BLaER1 (cell line): Measurements from ENCODE around the gene WNT5B.
A peak's percentile ranks its signal among the peaks of the same experiment; 100 is the strongest.

Source experiments
- H3K27ac ChIP-seq: shearing (Covaris generic); formaldehyde crosslinking; 2 replicates; pipeline ENCODE4 v1.8.1; 2022
- H3K27me3 ChIP-seq: shearing (Covaris generic); formaldehyde crosslinking; 2 replicates; pipeline ENCODE4 v1.8.1; 2022
- H3K36me3 ChIP-seq: shearing (Covaris generic); formaldehyde crosslinking; 2 replicates; pipeline ENCODE4 v1.8.1; 2022
- H3K4me1 ChIP-seq: shearing (Covaris generic); formaldehyde crosslinking; 2 replicates; pipeline ENCODE4 v1.8.1; 2022
- H3K4me2 ChIP-seq: shearing (Covaris generic); formaldehyde crosslinking; 2 replicates; pipeline ENCODE4 v1.8.1; 2022
- H3K4me3 ChIP-seq: shearing (Covaris generic); formaldehyde crosslinking; 2 replicates; pipeline ENCODE4 v1.8.1; 2022
- H3K9ac ChIP-seq: shearing (Covaris generic); formaldehyde crosslinking; 2 replicates; pipeline ENCODE4 v1.8.1; 2022
- H3K9me3 ChIP-seq: shearing (Covaris generic); formaldehyde crosslinking; 2 replicates; pipeline ENCODE4 v1.8.1; 2022
- H4K20me1 ChIP-seq: shearing (Covaris generic); formaldehyde crosslinking; 2 replicates; pipeline ENCODE4 v1.8.1; 2022
- Cebpa-rat ChIP-seq: shearing (Covaris generic); IDR thresholded peaks from 2 replicates; pipeline ENCODE4 v1.8.1; 2022

WNT5B gene

GRCh38 chr12:1650260-1650977, 21.4 kb downstream of the WNT5B start:
- H3K9ac ChIP-seq, result 0 out of 2 replicates have a peak overlapping the region, but pooled peaks have one; percentile 1
- no peaks in the 10 kb centered on the region for H3K36me3 ChIP-seq
- no peaks in the 10 kb centered on the region for H4K20me1 ChIP-seq
- peaks cover 19% of the 10 kb centered on the region for H3K4me1 ChIP-seq
- H3K27ac ChIP-seq, result no peak overlapping the region
- no peaks in the 10 kb centered on the region for H3K9me3 ChIP-seq
- TF ChIP-seq Cebpa-rat, result no peak
- H3K27me3 ChIP-seq, result no peaks in the 10 kb centered on the region
- no peak overlapping the region for H3K4me3 ChIP-seq
- no peak overlapping the region for H3K4me2 ChIP-seq

GRCh38 chr12:1650978-1651361, 21.9 kb downstream of the WNT5B start:
- Histone ChIP-seq H3K4me2 (no peak overlapping the region), H3K4me3 (no peak overlapping the region), H4K20me1 (no peaks in the 10 kb centered on the region), H3K27ac (no peak overlapping the region), H3K4me1 (peaks cover 14% of the 10 kb centered on the region), H3K36me3 (no peaks in the 10 kb centered on the region), H3K9me3 (no peaks in the 10 kb centered on the region), H3K9ac (0 out of 2 replicates have a peak overlapping the region, but pooled peaks have one; percentile 1), H3K27me3 (no peaks in the 10 kb centered on the region)
- no peak for TF ChIP-seq Cebpa-rat

- Histone ChIP-seq H3K9ac (no peak overlapping the region), H4K20me1 (no peaks in the 10 kb centered on the region), H3K36me3 (no peaks in the 10 kb centered on the region), H3K4me1 (peaks cover 7% of the 10 kb centered on the region), H3K27me3 (no peaks in the 10 kb centered on the region), H3K4me3 (no peak overlapping the region), H3K4me2 (no peak overlapping the region), H3K9me3 (no peaks in the 10 kb centered on the region), H3K27ac (no peak overlapping the region)
- TF ChIP-seq Cebpa-rat, result no peak
These were observed 22.9 kb downstream of the WNT5B start for GRCh38 chr12:1651946-1652345.

GRCh38 chr12:1655225-1655788, 26.3 kb downstream of the WNT5B start:
- peaks cover 8% of the 10 kb centered on the region for H3K4me1 ChIP-seq
- H3K4me2 ChIP-seq, result no peak overlapping the region
- H4K20me1 ChIP-seq, result no peaks in the 10 kb centered on the region
- H3K9ac ChIP-seq, result no peak overlapping the region
- H3K9me3 ChIP-seq, result no peaks in the 10 kb centered on the region
- no peak overlapping the region for H3K27ac ChIP-seq
- H3K27me3 ChIP-seq, result no peaks in the 10 kb centered on the region
- TF ChIP-seq Cebpa-rat, result no peak
- H3K36me3 ChIP-seq, result no peaks in the 10 kb centered on the region
- H3K4me3 ChIP-seq, result no peak overlapping the region

- peaks cover 15% of the 10 kb centered on the region for H3K4me1 ChIP-seq
- no peaks in the 10 kb centered on the region for H3K36me3 ChIP-seq
- H4K20me1 ChIP-seq, result no peaks in the 10 kb centered on the region
- no peaks in the 10 kb centered on the region for H3K9me3 ChIP-seq
- no peak overlapping the region for H3K4me2 ChIP-seq
- no peak overlapping the region for H3K4me3 ChIP-seq
- no peak for TF ChIP-seq Cebpa-rat
- no peaks in the 10 kb centered on the region for H3K27me3 ChIP-seq
- H3K9ac ChIP-seq, result no peak overlapping the region
- H3K27ac ChIP-seq, result no peak overlapping the region
These were observed 27.9 kb downstream of the WNT5B start for GRCh38 chr12:1656902-1657301.

- no peaks in the 10 kb centered on the region for H3K27me3 ChIP-seq
- no peak overlapping the region for H3K4me3 ChIP-seq
- H3K36me3 ChIP-seq, result no peaks in the 10 kb centered on the region
- no peak overlapping the region for H3K27ac ChIP-seq
- no peak overlapping the region for H3K9ac ChIP-seq
- peaks cover 16% of the 10 kb centered on the region for H3K4me1 ChIP-seq
- no peaks in the 10 kb centered on the region for H4K20me1 ChIP-seq
- no peak for TF ChIP-seq Cebpa-rat
- no peaks in the 10 kb centered on the region for H3K9me3 ChIP-seq
- no peak overlapping the region for H3K4me2 ChIP-seq
These were observed 28.7 kb downstream of the WNT5B start for GRCh38 chr12:1657688-1658087.

- peaks cover 44% of the 10 kb centered on the region for H3K4me1 ChIP-seq
- no peak overlapping the region for H3K9ac ChIP-seq
- H3K9me3 ChIP-seq, result no peaks in the 10 kb centered on the region
- H3K27ac ChIP-seq, result no peak overlapping the region
- no peaks in the 10 kb centered on the region for H3K27me3 ChIP-seq
- TF ChIP-seq Cebpa-rat, result no peak
- no peaks in the 10 kb centered on the region for H3K36me3 ChIP-seq
- H3K4me3 ChIP-seq, result no peak overlapping the region
- H3K4me2 ChIP-seq, result peak overlapping the region; percentile 30; the same call in 1 of the 2 replicates
- H4K20me1 ChIP-seq, result no peaks in the 10 kb centered on the region
These were observed 31.5 kb downstream of the WNT5B start for GRCh38 chr12:1660304-1661187.

GRCh38 chr12:1661553-1662335, 32.7 kb downstream of the WNT5B start:
- H3K9me3 ChIP-seq, result no peaks in the 10 kb centered on the region
- peak overlapping the region; percentile 63 for H3K4me3 ChIP-seq
- no peaks in the 10 kb centered on the region for H3K27me3 ChIP-seq
- H3K4me2 ChIP-seq, result peak overlapping the region; percentile 80
- no peak for TF ChIP-seq Cebpa-rat
- H3K27ac ChIP-seq, result peak overlapping the region; percentile 84
- H3K4me1 ChIP-seq, result peaks cover 56% of the 10 kb centered on the region
- H4K20me1 ChIP-seq, result no peaks in the 10 kb centered on the region
- H3K9ac ChIP-seq, result peak overlapping the region; percentile 71; the same call in 1 of the 2 replicates
- no peaks in the 10 kb centered on the region for H3K36me3 ChIP-seq

- H3K4me3 ChIP-seq, result no peak overlapping the region
These were observed 33.9 kb downstream of the WNT5B start for GRCh38 chr12:1662761-1663439.

More at GRCh38 chr12:1662761-1663439, 33.9 kb downstream of the WNT5B start:
- no peak overlapping the region for H3K9ac ChIP-seq
- H3K27me3 ChIP-seq, result no peaks in the 10 kb centered on the region
- no peak for TF ChIP-seq Cebpa-rat
- no peaks in the 10 kb centered on the region for H3K36me3 ChIP-seq
- H3K4me1 ChIP-seq, result peaks cover 68% of the 10 kb centered on the region
- H4K20me1 ChIP-seq, result no peaks in the 10 kb centered on the region
- peak overlapping the region; percentile 55 for H3K4me2 ChIP-seq
- H3K9me3 ChIP-seq, result no peaks in the 10 kb centered on the region
- peak overlapping the region; percentile 68 for H3K27ac ChIP-seq
